Stomach smooth muscle (tissue), 2 donors: Measurements from ENCODE around the gene CTXN1.

Experiments used
- H3K27ac ChIP-seq: one replicate; pipeline ENCODE4 v1.7.0; 2013; ENCODE audit warnings: mild to moderate bottlenecking, low read length, inconsistent platforms
- H3K27me3 ChIP-seq, 2 donors: one replicate each; pipeline ENCODE4 v1.7.0; 2013; ENCODE audit warnings: low read length in 2 of 2; ENCODE audit not compliant: insufficient read depth in 2 of 2, control insufficient read depth in 1 of 2
- H3K36me3 ChIP-seq, 2 donors: one replicate each; pipeline ENCODE4 v1.7.0; 2013; ENCODE audit warnings: low read length in 2 of 2; ENCODE audit not compliant: control insufficient read depth in 2 of 2, insufficient read depth in 2 of 2
- H3K4me1 ChIP-seq: one replicate; pipeline ENCODE4 v1.7.0; 2013; ENCODE audit warnings: low read length; ENCODE audit not compliant: control insufficient read depth, insufficient read depth
- H3K4me3 ChIP-seq, 2 donors: one replicate each; pipeline ENCODE4 v1.7.0; 2013; ENCODE audit warnings: low read length in 2 of 2
- H3K9ac ChIP-seq, 2 donors: one replicate each; pipeline ENCODE4 v1.7.0; 2013; ENCODE audit warnings: low read length in 2 of 2, mild to moderate bottlenecking in 1 of 2
- H3K9me3 ChIP-seq, 2 donors: one replicate each; pipeline ENCODE4 v1.7.0; 2013; ENCODE audit warnings: low read length in 2 of 2; ENCODE audit not compliant: control insufficient read depth in 2 of 2
- donor health status: healthy.
- donor health status: Pancreatic carcinoma.

CTXN1 gene

DNA sequence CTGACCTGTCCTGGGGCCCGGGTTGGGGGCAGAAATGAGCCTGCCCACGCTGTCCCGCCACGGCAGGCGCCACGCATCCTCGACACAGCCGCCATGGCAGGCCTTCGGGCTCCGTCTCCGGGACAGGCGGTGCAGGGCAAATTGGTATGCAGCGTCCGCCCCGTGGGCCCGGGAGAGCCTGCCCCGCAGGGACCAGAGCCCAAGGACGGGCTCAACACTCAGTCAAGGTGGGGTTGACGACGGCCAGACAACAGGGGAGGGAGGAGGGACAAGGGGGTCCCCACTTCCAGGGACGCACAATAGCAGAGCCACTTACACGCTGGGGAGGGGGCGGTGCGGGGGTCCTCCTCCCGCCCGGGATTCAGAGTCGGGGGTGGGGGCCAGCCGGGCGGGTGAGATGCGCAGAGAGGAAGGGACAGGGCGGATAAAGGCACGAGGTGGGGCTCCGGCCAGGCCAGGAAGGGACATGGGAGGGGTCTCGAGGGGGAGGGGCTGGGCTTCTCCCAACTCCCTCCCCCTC, 1.2 kb downstream of the CTXN1 start:
- H3K4me1 ChIP-seq: peaks cover 81% of the 10 kb centered on the region
- no peaks in the 10 kb centered on the region for H3K9me3 ChIP-seq
- H3K4me3 ChIP-seq: peak overlapping the region; percentile 19 to 49
- peak overlapping the region; percentile 84 for H3K27ac ChIP-seq
- H3K9ac ChIP-seq: peak overlapping the region in 1 of 2 donors; percentile 35
- H3K27me3 ChIP-seq: peaks cover 0 to 2% of the 10 kb centered on the region in 2 donors
- peaks cover 3 to 6% of the 10 kb centered on the region in 2 donors for H3K36me3 ChIP-seq

DNA sequence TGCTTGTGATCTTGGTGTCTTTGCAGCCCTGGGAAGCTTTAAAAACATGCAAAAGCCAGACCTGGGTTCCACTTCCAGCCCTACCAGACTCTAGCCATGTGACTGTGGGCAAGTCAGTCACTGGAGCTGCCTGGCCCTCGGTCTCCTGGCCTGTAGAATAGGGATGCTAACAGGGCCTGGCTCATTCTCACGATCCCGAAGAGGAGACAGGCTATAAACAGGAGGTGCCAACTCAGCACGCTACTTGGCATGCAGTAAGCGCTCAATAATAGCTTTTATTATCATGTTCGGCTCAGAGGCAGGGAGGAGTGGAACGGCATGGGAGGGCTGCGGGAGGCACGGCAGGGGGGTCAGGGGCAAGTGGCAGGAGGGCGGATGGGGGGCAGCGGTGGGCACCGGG, 1.7 kb downstream of the CTXN1 start:
- Histone ChIP-seq H3K36me3 (peaks cover 3 to 6% of the 10 kb centered on the region in 2 donors), H3K9me3 (no peaks in the 10 kb centered on the region), H3K27me3 (peaks cover 0 to 3% of the 10 kb centered on the region in 2 donors), H3K27ac (peak overlapping the region; percentile 84), H3K9ac (no peak overlapping the region), H3K4me3 (peak overlapping the region in 1 of 2 donors; percentile 35), H3K4me1 (peaks cover 79% of the 10 kb centered on the region)

DNA sequence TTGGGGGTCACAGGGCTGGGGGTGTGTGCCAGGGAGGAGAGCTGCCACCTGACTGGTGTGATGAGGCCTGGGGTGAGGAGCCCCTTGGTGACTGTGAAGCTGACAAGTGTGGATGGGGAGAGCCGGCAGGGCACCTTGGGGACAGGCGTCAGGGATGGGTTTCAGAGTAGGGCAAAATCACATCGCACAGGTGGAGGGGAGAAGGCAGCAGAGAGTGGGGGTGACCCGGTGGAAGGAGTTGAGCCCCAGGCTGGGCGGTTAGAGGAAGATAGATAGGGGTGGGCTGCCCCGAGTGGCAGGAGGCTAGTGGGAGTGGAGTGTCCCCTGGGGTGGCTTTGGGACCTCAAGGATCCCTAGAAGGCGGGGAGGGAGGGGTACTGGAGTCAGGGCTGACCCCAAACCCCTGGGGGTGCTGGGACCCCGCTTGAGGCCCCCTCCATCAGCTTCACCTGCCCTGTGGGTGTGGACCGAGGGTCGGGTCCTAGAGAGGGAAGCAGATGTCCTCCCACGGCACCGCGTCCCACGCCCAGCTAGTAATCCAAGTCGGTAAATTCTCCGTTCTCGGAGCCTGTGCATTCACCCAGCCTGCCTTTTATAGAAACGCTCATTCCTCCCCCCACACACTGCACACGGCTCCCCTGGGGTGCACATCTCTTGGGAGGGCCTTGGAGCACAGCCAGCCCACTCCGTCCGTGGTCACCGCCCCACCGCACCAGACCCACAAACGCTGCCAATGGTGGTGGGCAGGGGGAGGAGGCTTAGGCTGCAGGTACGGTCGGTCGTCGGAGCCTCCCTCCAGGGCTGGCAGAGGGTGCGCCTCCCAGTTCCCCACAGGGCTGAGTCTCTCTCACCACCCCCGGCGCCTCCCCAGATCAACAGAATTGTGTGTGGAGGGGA, 2.4 kb downstream of the CTXN1 start:
- H3K27ac ChIP-seq: peak overlapping the region; percentile 84
- H3K4me1 ChIP-seq: peaks cover 74% of the 10 kb centered on the region
- H3K27me3 ChIP-seq: peaks cover 5 to 7% of the 10 kb centered on the region in 2 donors
- peak overlapping the region; percentile 5 to 56 for H3K9ac ChIP-seq
- peaks cover 3 to 6% of the 10 kb centered on the region in 2 donors for H3K36me3 ChIP-seq
- no peaks in the 10 kb centered on the region for H3K9me3 ChIP-seq
- peak overlapping the region; percentile 22 to 32 for H3K4me3 ChIP-seq

DNA sequence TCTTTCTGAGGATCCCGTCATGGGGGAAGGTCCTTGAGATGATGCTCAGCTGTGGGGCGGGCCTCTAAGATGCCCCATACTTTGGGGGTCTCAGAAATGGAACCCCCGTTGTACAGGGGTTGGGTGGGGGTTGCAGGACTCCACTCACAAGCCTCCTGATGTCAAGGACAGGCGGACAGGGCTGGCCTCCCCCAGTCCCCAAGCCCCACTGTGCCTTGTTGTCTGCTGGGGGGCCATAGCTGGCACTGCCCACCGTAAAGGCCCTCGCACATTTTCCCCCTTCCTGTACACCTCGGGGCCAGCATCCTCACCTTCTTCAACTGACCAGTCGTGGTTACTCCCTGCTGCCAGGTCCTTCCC, 3.1 kb downstream of the CTXN1 start:
- no peak overlapping the region for H3K4me3 ChIP-seq
- H3K27me3 ChIP-seq: peaks cover 9 to 10% of the 10 kb centered on the region in 2 donors
- H3K9me3 ChIP-seq: no peaks in the 10 kb centered on the region
- peak overlapping the region; percentile 84 for H3K27ac ChIP-seq
- H3K36me3 ChIP-seq: peaks cover 3 to 6% of the 10 kb centered on the region in 2 donors
- H3K9ac ChIP-seq: no peak overlapping the region
- peaks cover 69% of the 10 kb centered on the region for H3K4me1 ChIP-seq

DNA sequence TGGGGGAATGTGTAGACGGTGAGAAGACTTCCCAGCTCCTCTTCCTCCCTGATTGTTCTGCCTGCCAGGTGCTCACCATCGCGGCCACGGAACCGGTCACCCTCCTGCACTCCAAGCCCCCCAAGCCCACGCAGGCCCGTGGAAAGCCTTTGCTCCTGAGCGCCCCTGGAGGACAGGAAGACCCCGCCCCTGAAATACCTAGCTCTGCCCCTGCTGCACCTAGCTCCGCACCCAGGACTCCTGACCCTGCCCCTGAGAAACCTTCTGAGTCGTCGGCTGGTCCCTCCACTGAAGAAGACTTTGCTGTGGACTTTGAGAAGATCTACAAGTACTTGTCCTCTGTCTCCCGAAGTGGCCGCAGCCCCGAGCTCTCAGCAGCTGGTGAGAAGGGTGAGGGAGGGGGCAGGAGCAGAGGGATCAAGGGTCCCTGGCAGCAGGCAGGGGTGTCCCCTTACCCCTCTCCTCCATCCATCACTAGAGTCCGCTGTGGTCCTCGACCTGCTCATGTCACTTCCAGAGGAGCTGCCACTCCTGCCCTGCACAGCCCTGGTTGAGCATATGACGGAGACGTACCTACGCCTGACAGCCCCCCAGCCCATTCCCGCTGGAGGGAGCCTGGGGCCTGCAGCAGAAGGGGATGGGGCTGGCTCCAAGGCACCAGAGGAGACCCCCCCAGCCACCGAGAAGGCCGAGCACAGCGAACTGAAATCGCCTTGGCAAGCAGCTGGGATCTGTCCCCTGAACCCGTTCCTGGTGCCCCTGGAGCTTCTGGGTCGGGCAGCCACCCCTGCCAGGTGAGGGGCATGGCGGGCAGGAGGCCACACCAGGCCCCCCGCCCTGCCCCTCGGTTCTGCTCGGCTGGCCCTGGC, 3.7 kb downstream of the CTXN1 start:
- Histone ChIP-seq H3K9ac (peak overlapping the region; percentile 72 to 82), H3K27ac (peak overlapping the region; percentile 84), H3K4me1 (peaks cover 69% of the 10 kb centered on the region), H3K4me3 (peak overlapping the region in 1 of 2 donors; percentile 81), H3K9me3 (no peaks in the 10 kb centered on the region), H3K36me3 (peaks cover 3 to 6% of the 10 kb centered on the region in 2 donors), H3K27me3 (peaks cover 10 to 17% of the 10 kb centered on the region in 2 donors)

DNA sequence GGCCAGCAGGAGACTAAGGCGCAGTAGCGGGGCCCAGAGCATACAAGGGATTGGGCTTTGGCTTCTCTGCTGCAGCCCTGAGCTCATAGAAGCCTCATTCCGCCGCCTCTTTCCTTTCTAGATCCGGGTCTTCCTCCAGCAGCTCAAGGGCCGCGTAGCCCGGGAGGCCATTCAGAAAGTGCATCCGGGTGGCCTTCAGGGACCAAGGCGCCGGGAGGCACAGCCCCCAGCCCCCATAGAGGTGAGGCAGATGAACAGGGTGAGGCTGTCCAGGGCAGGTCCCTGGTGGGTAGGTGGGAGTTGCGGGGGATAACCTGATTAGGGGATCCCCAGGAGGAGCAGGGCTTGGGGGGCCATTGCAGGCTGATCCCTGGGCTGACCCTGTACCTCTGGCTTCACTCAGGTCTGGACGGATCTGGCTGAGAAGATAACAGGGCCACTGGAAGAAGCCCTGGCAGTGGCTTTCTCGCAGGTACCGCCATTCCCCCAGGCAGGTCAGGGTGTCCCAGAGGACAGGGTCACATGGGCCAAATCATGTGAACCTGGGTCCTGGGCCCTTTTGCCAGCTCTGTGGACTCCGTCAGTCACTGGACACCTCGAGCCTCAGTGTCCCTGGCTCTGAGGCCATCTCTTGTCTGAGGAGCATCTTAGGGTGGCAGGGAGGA, 4.5 kb downstream of the CTXN1 start:
- peak overlapping the region; percentile 74 to 81 for H3K4me3 ChIP-seq
- H3K9ac ChIP-seq: peak overlapping the region; percentile 72 to 82
- H3K36me3 ChIP-seq: peaks cover 3 to 6% of the 10 kb centered on the region in 2 donors
- H3K27ac ChIP-seq: peak overlapping the region; percentile 84
- H3K9me3 ChIP-seq: no peaks in the 10 kb centered on the region
- H3K27me3 ChIP-seq: peaks cover 14 to 24% of the 10 kb centered on the region in 2 donors
- H3K4me1 ChIP-seq: peaks cover 69% of the 10 kb centered on the region

DNA sequence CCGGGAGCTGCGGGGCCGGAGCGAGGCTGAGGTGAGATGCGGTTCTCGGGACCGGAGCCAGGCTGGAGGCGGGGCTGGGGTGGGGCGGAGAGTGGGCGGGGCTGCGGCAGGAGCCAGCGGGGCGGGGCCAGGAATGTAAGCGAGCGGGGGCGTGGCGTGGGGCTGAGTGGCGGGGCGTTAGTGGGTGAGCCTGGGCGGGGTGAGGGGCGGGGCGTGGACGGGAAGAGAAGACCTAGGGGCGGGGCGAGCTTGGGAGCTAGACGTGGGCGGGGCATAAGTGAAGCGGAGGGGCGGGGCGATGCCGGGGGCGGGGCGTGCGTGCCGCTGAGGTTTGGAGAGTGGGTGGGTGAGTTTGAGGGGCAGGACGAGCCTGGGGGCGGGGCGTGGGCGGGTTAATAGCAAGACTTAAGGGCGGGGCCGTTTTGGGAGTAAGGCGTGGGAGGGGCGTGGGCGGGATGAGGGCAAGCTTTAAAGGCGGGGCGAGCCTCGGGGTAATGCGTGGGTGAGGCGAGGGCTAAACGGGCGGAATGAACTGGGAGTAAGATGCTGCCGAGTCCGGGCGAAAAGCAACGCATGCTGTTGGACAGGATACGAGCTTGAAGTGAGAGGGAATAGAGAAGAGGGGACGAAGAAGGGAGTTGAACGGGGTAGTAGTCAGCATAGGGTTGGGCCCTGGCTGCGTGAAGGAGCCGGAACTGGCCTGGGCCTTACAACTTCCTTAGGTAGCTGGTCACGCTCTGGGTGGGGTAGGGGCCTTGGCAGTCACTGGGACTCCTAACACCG, 5.2 kb downstream of the CTXN1 start:
- Histone ChIP-seq H3K4me3 (peak overlapping the region; percentile 85 to 88), H3K36me3 (peaks cover 3 to 6% of the 10 kb centered on the region in 2 donors), H3K4me1 (peaks cover 72% of the 10 kb centered on the region), H3K9ac (peak overlapping the region; percentile 72 to 82), H3K27me3 (peaks cover 18 to 31% of the 10 kb centered on the region in 2 donors), H3K27ac (peak overlapping the region; percentile 84), H3K9me3 (no peaks in the 10 kb centered on the region)

DNA sequence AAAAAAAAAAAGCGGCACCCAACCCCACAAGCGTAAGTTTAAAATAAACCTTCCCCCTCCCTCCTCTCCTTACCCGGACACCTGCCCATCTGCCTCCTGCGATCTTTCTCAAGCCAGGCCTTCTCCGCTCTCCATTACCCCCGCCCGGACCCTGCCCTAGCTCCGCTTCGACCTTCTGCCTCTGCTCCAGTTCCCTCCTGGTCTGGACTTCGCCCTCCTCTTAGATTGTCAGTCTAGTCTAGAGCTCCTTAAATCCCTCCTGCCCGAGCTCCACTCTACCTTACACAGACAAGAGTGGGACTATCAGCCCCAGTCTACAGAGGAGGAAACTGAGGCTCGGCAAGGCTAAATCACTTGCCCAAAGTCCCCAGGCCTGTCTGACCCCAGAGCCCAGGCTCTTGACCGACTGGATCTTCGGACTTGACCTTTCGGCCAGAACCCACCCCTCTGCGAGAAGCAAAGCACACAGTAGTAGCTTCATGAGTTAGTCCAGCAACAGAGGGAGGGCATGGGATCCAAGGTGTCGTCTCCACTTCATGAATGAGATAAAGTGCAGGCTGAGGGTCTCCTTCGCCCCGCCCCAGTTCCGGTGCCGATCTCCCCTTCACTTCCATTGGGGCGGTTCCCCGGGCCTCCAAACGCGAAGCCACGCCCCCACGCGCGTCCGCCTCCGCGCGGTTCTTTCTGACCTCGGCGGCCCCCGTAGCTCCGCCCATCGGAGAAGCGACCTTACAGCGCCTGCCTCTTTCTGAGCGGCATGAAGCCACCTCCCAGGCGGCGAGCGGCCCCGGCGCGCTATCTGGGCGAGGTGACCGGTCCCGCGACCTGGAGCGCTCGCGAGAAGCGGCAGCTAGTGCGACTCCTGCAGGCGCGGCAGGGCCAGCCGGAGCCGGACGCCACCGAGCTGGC, 6.1 kb downstream of the CTXN1 start, which contains the start of gene SNAPC2:
TSS of gene SNAPC2 (plus strand) at position 729 of the 909 bp plus-strand sequence. CDS start at position 758, 29 bp downstream.
- H3K9ac ChIP-seq: peak within 1 kb of the TSS; percentile 72 to 82
- peak within 1 kb of the TSS; percentile 85 to 88 for H3K4me3 ChIP-seq
- peak within 1 kb of the TSS; percentile 84 for H3K27ac ChIP-seq
- peaks cover 3 to 6% of the 10 kb centered on the region in 2 donors for H3K36me3 ChIP-seq
- no peaks in the 10 kb centered on the region for H3K9me3 ChIP-seq
- peaks cover 70% of the 10 kb centered on the region for H3K4me1 ChIP-seq
- peaks cover 23 to 38% of the 10 kb centered on the region in 2 donors for H3K27me3 ChIP-seq
